Neural progenitor cell (in vitro differentiated cells): ENCODE results near the gene GPR156. TPM values are rescaled to one million over a fixed set of nuclear protein-coding genes. Genes with fewer than 3 reads are reported as not detected.

Source experiments
- DNase-seq: peaks from one replicate; pipeline ENCODE4 v3.0.0-alpha.2; 2016; ENCODE audit warnings: low spot score
- H2AFZ ChIP-seq: fragments of 200-600 bp; sonication (generic); replicated peaks from 2 replicates; pipeline ENCODE4 v1.6.1; 2016; ENCODE audit warnings: antibody characterized with exemption
- H3F3A ChIP-seq: fragments of 200-600 bp; sonication (generic); 2 replicates; pipeline ENCODE4 v1.6.1; 2016; ENCODE audit warnings: antibody characterized with exemption, low read depth
- H3K27ac ChIP-seq: fragments of 200-600 bp; sonication (generic); 2 replicates; pipeline ENCODE4 v1.5.1; 2016; ENCODE audit warnings: mild to moderate bottlenecking
- H3K27me3 ChIP-seq: fragments of 200-600 bp; sonication (generic); 2 replicates; pipeline ENCODE4 v1.6.1; 2016; ENCODE audit warnings: mild to moderate bottlenecking, moderate library complexity
- H3K36me3 ChIP-seq: fragments of 200-600 bp; sonication (generic); 2 replicates; pipeline ENCODE4 v1.5.1; 2016
- H3K4me1 ChIP-seq: fragments of 200-600 bp; sonication (generic); 2 replicates; pipeline ENCODE4 v1.6.1; 2016; ENCODE audit warnings: mixed run types
- H3K4me2 ChIP-seq: fragments of 200-600 bp; sonication (generic); 2 replicates; pipeline ENCODE4 v1.6.1; 2016
- H3K4me3 ChIP-seq: fragments of 200-600 bp; sonication (generic); 2 replicates; pipeline ENCODE4 v1.5.1; 2016
- H3K79me2 ChIP-seq: fragments of 200-600 bp; sonication (generic); 2 replicates; pipeline ENCODE4 v1.6.1; 2016; ENCODE audit warnings: low read depth
- H3K9ac ChIP-seq: fragments of 200-600 bp; sonication (generic); 2 replicates; pipeline ENCODE4 v1.6.1; 2016
- H3K9me3 ChIP-seq: fragments of 200-600 bp; sonication (generic); 2 replicates; pipeline ENCODE4 v1.5.1; 2016; ENCODE audit warnings: low read depth
- H4K20me1 ChIP-seq: fragments of 200-600 bp; sonication (generic); 2 replicates; pipeline ENCODE4 v1.6.1; 2016; ENCODE audit warnings: low read depth
- H3K27ac Mint-ChIP-seq: 3 replicates; pipeline ENCODE4 v1.8.0; 2021; ENCODE audit warnings: mixed read lengths
- H3K27me3 Mint-ChIP-seq: 2 replicates; pipeline ENCODE4 v1.8.0; 2022; ENCODE audit warnings: low read depth, mild to moderate bottlenecking, inconsistent platforms, moderate library complexity, mixed read lengths; ENCODE audit not compliant: insufficient read depth
- H3K36me3 Mint-ChIP-seq: 3 replicates; pipeline ENCODE4 v1.8.0; 2021; ENCODE audit warnings: mixed read lengths
- H3K4me1 Mint-ChIP-seq: 3 replicates; pipeline ENCODE4 v1.8.0; 2021; ENCODE audit warnings: mixed read lengths
- H3K4me3 Mint-ChIP-seq: 3 replicates; pipeline ENCODE4 v1.8.0; 2021; ENCODE audit warnings: mild to moderate bottlenecking, moderate library complexity, mixed read lengths
- H3K9me3 Mint-ChIP-seq: 3 replicates; pipeline ENCODE4 v1.8.0; 2020; ENCODE audit warnings: mixed read lengths
- CTCF ChIP-seq: fragments of 200-600 bp; sonication (generic); IDR thresholded peaks from 2 replicates; pipeline ENCODE4 v1.5.1; 2017; ENCODE audit warnings: antibody characterized with exemption, mild to moderate bottlenecking
- EZH2 ChIP-seq: fragments of 200-600 bp; sonication (generic); IDR thresholded peaks from 2 replicates; pipeline ENCODE4 v1.6.1; 2017; ENCODE audit warnings: antibody characterized with exemption, mild to moderate bottlenecking, moderate library complexity
- EZH2phosphoT487 ChIP-seq: fragments of 200-600 bp; sonication (generic); IDR thresholded peaks from 2 replicates; pipeline ENCODE4 v1.6.1; 2017; ENCODE audit warnings: antibody characterized with exemption
- total RNA-seq: library from RNA; depleted of rRNA; stranded (reverse); fragments of >200 nt; gene quantifications from 2 replicates; pipeline ENCODE4 v1.2.3, GENCODE V29; 2015; ENCODE audit warnings: low replicate concordance

Gene GPR156
- total RNA-seq, 1 donor from 2014 or later, result 2.2 TPM

- no peaks in the 10 kb centered on the region for H3K36me3 ChIP-seq
- H3K27me3 Mint-ChIP-seq, result peaks cover 2% of the 10 kb centered on the region
- H3K9me3 Mint-ChIP-seq, result peaks cover 2% of the 10 kb centered on the region
- TF ChIP-seq CTCF (no peak), EZH2 (no peak)
- no peak overlapping the region for H3K4me3 Mint-ChIP-seq
- H3K27ac Mint-ChIP-seq, result peak overlapping the region; percentile 51
- H3K27me3 ChIP-seq, result no peaks in the 10 kb centered on the region
- H2AFZ ChIP-seq, result peak overlapping the region; percentile 85
- no peaks in the 10 kb centered on the region for H3K36me3 Mint-ChIP-seq
- H3K9ac ChIP-seq, result no peak overlapping the region
- peak overlapping the region; percentile 28 for H3K4me2 ChIP-seq
- DNase-seq, result peak; percentile 48
- H3K9me3 ChIP-seq, result no peaks in the 10 kb centered on the region
- peaks cover 15% of the 10 kb centered on the region for H3K4me1 ChIP-seq
- peaks cover 15% of the 10 kb centered on the region for H3K4me1 Mint-ChIP-seq
- H4K20me1 ChIP-seq, result no peaks in the 10 kb centered on the region
- no peaks in the 10 kb centered on the region for H3K79me2 ChIP-seq
- H3F3A ChIP-seq, result peaks cover 11% of the 10 kb centered on the region
- peak overlapping the region; percentile 69 for H3K27ac ChIP-seq
- H3K4me3 ChIP-seq, result no peak overlapping the region
Measured at GRCh38 chr3:120244834-120245225, 40.2 kb downstream of the GPR156 start.

GRCh38 chr3:120239644-120240043 lies 45.4 kb downstream of the GPR156 start:
- H3K4me3 ChIP-seq, result no peak overlapping the region
- peaks cover 2% of the 10 kb centered on the region for H3F3A ChIP-seq
- no peak for DNase-seq
- no peaks in the 10 kb centered on the region for H3K36me3 Mint-ChIP-seq
- H3K9me3 ChIP-seq, result no peaks in the 10 kb centered on the region
- H3K27ac ChIP-seq, result no peak overlapping the region
- no peak overlapping the region for H3K4me3 Mint-ChIP-seq
- peaks cover 7% of the 10 kb centered on the region for H3K4me1 Mint-ChIP-seq
- H3K27ac Mint-ChIP-seq, result no peak overlapping the region
- H3K4me1 ChIP-seq, result peaks cover 9% of the 10 kb centered on the region
- TF ChIP-seq CTCF (no peak), EZH2 (no peak), EZH2phosphoT487 (no peak)
- no peak overlapping the region for H3K9ac ChIP-seq
- H3K9me3 Mint-ChIP-seq, result peaks cover 1% of the 10 kb centered on the region
- no peaks in the 10 kb centered on the region for H3K36me3 ChIP-seq
- no peak overlapping the region for H2AFZ ChIP-seq
- H3K4me2 ChIP-seq, result no peak overlapping the region
- H3K27me3 Mint-ChIP-seq, result no peaks in the 10 kb centered on the region
- H3K27me3 ChIP-seq, result no peaks in the 10 kb centered on the region
- no peaks in the 10 kb centered on the region for H4K20me1 ChIP-seq
- H3K79me2 ChIP-seq, result no peaks in the 10 kb centered on the region

- peak; percentile 49 for DNase-seq
Measured at GRCh38 chr3:120227710-120228347, 57.2 kb downstream of the GPR156 start.

More at GRCh38 chr3:120227710-120228347, 57.2 kb downstream of the GPR156 start:
- Histone ChIP-seq H4K20me1 (no peaks in the 10 kb centered on the region), H2AFZ (no peak overlapping the region), H3K4me1 (peaks cover 12% of the 10 kb centered on the region), H3K9ac (no peak overlapping the region), H3K4me3 (no peak overlapping the region), H3K4me2 (peak overlapping the region; percentile 48), H3K27ac (no peak overlapping the region), H3K36me3 (no peaks in the 10 kb centered on the region), H3F3A (peaks cover 6% of the 10 kb centered on the region), H3K27me3 (no peaks in the 10 kb centered on the region), H3K9me3 (no peaks in the 10 kb centered on the region), H3K79me2 (no peaks in the 10 kb centered on the region)
- H3K4me3 Mint-ChIP-seq, result no peak overlapping the region
- no peaks in the 10 kb centered on the region for H3K36me3 Mint-ChIP-seq
- H3K27me3 Mint-ChIP-seq, result peaks cover 3% of the 10 kb centered on the region
- no peaks in the 10 kb centered on the region for H3K4me1 Mint-ChIP-seq
- no peak for TF ChIP-seq EZH2phosphoT487
- TF ChIP-seq EZH2, result no peak
- TF ChIP-seq CTCF, result no peak
- H3K9me3 Mint-ChIP-seq, result no peaks in the 10 kb centered on the region
- H3K27ac Mint-ChIP-seq, result no peak overlapping the region
